H9 (cell line): ENCODE measurements around the gene ERC1. TPM values are rescaled to one million over a fixed set of nuclear protein-coding genes. Genes with fewer than 3 reads are reported as not detected.

Source experiments
- DNase-seq: peaks from one replicate; pipeline ENCODE4 v3.0.0-alpha.2; 2017
- H2AFZ ChIP-seq: one replicate; pipeline ENCODE4 v1.6.1; 2013; ENCODE audit warnings: mild to moderate bottlenecking, low read length, control low read depth, moderate library complexity
- H2AK5ac ChIP-seq: 2 replicates; pipeline ENCODE4 v1.6.1; 2013; ENCODE audit warnings: low read length, control low read depth, mixed read lengths; ENCODE audit not compliant: insufficient read length
- H2BK120ac ChIP-seq: one replicate; pipeline ENCODE4 v1.6.1; 2013; ENCODE audit warnings: low read depth, mild to moderate bottlenecking, low read length, control low read depth, inconsistent platforms; ENCODE audit not compliant: poor library complexity, severe bottlenecking
- H2BK12ac ChIP-seq: 2 replicates; pipeline ENCODE4 v1.6.1; 2013; ENCODE audit warnings: low read length, control low read depth, mixed read lengths, low read depth; ENCODE audit not compliant: insufficient read length
- H2BK15ac ChIP-seq: 2 replicates; pipeline ENCODE4 v1.6.1; 2013; ENCODE audit warnings: low read depth, low read length, control low read depth
- H2BK20ac ChIP-seq: one replicate; pipeline ENCODE4 v1.6.1; 2013; ENCODE audit warnings: low read depth, mild to moderate bottlenecking, low read length, control low read depth, inconsistent platforms; ENCODE audit not compliant: poor library complexity, severe bottlenecking
- H2BK5ac ChIP-seq: 2 replicates; pipeline ENCODE4 v1.6.1; 2013; ENCODE audit warnings: low read length, control low read depth, mixed read lengths; ENCODE audit not compliant: insufficient read length
- H3K14ac ChIP-seq: 2 replicates; pipeline ENCODE4 v1.6.1; 2013; ENCODE audit warnings: low read length, control low read depth; ENCODE audit not compliant: insufficient read depth
- H3K18ac ChIP-seq: 2 replicates; pipeline ENCODE4 v1.6.1; 2013; ENCODE audit warnings: low read depth, mild to moderate bottlenecking, mixed read lengths, low read length, control low read depth; ENCODE audit not compliant: insufficient read length
- H3K23ac ChIP-seq: 2 replicates; pipeline ENCODE4 v1.6.1; 2013; ENCODE audit warnings: low read length, control low read depth, mixed read lengths, low read depth; ENCODE audit not compliant: insufficient read length
- H3K23me2 ChIP-seq: 2 replicates; pipeline ENCODE4 v1.6.1; 2013; ENCODE audit warnings: low read depth, mild to moderate bottlenecking, mixed read lengths, low read length, control low read depth; ENCODE audit not compliant: insufficient read length, poor library complexity, severe bottlenecking
- H3K27ac ChIP-seq: 2 replicates; pipeline ENCODE4 v1.5.1; 2013; ENCODE audit warnings: low read length, control low read depth, mixed read lengths, low read depth; ENCODE audit not compliant: insufficient read length
- H3K27me3 ChIP-seq: 2 replicates; pipeline ENCODE4 v1.6.1; 2013; ENCODE audit warnings: low read length, control low read depth, inconsistent platforms; ENCODE audit not compliant: insufficient read depth
- H3K4ac ChIP-seq: 2 replicates; pipeline ENCODE4 v1.6.1; 2013; ENCODE audit warnings: low read depth, mild to moderate bottlenecking, control low read depth, inconsistent platforms, low read length, moderate library complexity
- H3K4me1 ChIP-seq: 2 replicates; pipeline ENCODE4 v1.6.1; 2013; ENCODE audit warnings: low read length, control low read depth, inconsistent platforms; ENCODE audit not compliant: insufficient read depth
- H3K4me2 ChIP-seq: 2 replicates; pipeline ENCODE4 v1.6.1; 2013; ENCODE audit warnings: low read length, control low read depth, mixed read lengths; ENCODE audit not compliant: insufficient read length, insufficient read depth
- H3K56ac ChIP-seq: 2 replicates; pipeline ENCODE4 v1.6.1; 2013; ENCODE audit warnings: low read depth, mild to moderate bottlenecking, mixed read lengths, low read length, control low read depth; ENCODE audit not compliant: insufficient read length
- H3K79me1 ChIP-seq: 2 replicates; pipeline ENCODE4 v1.6.1; 2013; ENCODE audit warnings: low read depth, mild to moderate bottlenecking, moderate library complexity, low read length, control low read depth, inconsistent platforms; ENCODE audit not compliant: insufficient read depth, poor library complexity, severe bottlenecking
- H3K79me2 ChIP-seq: 2 replicates; pipeline ENCODE4 v1.6.1; 2013; ENCODE audit warnings: low read length, control low read depth, inconsistent platforms; ENCODE audit not compliant: insufficient read depth
- H3K9ac ChIP-seq: 2 replicates; pipeline ENCODE4 v1.6.1; 2013; ENCODE audit warnings: low read length, control low read depth, mixed read lengths; ENCODE audit not compliant: insufficient read length; ENCODE audit errors: extremely low read depth
- H3K9me3 ChIP-seq: one replicate; pipeline ENCODE4 v1.6.1; 2013; ENCODE audit warnings: low read depth, low read length, inconsistent platforms; ENCODE audit not compliant: control insufficient read depth
- H3T11ph ChIP-seq: one replicate; pipeline ENCODE4 v1.6.1; 2013; ENCODE audit warnings: mild to moderate bottlenecking, low read length, control low read depth, inconsistent platforms
- H4K20me1 ChIP-seq: one replicate; pipeline ENCODE4 v1.6.1; 2013; ENCODE audit not compliant: control insufficient read depth, insufficient read length, insufficient read depth
- H4K5ac ChIP-seq: 2 replicates; pipeline ENCODE4 v1.6.1; 2013; ENCODE audit warnings: low read depth, mild to moderate bottlenecking, mixed read lengths, low read length, control low read depth; ENCODE audit not compliant: insufficient read length
- H4K8ac ChIP-seq: replicated peaks from 2 replicates; pipeline ENCODE4 v1.6.1; 2013; ENCODE audit warnings: low read length, control low read depth, mixed read lengths, low read depth; ENCODE audit not compliant: insufficient read length
- H4K91ac ChIP-seq: 2 replicates; pipeline ENCODE4 v1.6.1; 2013; ENCODE audit warnings: low read depth, mild to moderate bottlenecking, moderate library complexity, mixed read lengths, low read length, control low read depth; ENCODE audit not compliant: insufficient read length
- H3K27ac Mint-ChIP-seq, 3 experiments: 2 replicates in 2 of 3; 3 replicates in 1 of 3; pipeline ENCODE4 v1.8.0; 2020 to 2021; ENCODE audit warnings: mixed read lengths in 3 of 3, mild to moderate bottlenecking in 1 of 3, moderate library complexity in 1 of 3
- H3K27me3 Mint-ChIP-seq: 2 replicates; pipeline ENCODE4 v1.8.0; 2021; ENCODE audit warnings: low read depth, mild to moderate bottlenecking, moderate library complexity, mixed read lengths
- H3K36me3 Mint-ChIP-seq, 3 experiments: 2 replicates in 2 of 3; 3 replicates in 1 of 3; pipeline ENCODE4 v1.8.0; 2020 to 2021; ENCODE audit warnings: low read depth in 3 of 3, mixed read lengths in 3 of 3; ENCODE audit not compliant: insufficient read depth in 1 of 3
- H3K4me1 Mint-ChIP-seq, 2 experiments: 2 replicates each; pipeline ENCODE4 v1.8.0; 2020; ENCODE audit warnings: mixed read lengths in 2 of 2
- H3K4me3 Mint-ChIP-seq, 2 experiments: 2 replicates in 1 of 2; 3 replicates in 1 of 2; pipeline ENCODE4 v1.8.0; 2020 to 2021; ENCODE audit warnings: mild to moderate bottlenecking in 2 of 2, mixed read lengths in 2 of 2, moderate library complexity in 1 of 2
- H3K9me3 Mint-ChIP-seq, 2 experiments: 2 replicates in 1 of 2; 3 replicates in 1 of 2; pipeline ENCODE4 v1.8.0; 2020; ENCODE audit warnings: mild to moderate bottlenecking in 2 of 2, mixed read lengths in 2 of 2, moderate library complexity in 1 of 2
- CTCF ChIP-seq: fragments of 200-600 bp; sonication (generic); conservative IDR thresholded peaks from 3 replicates; pipeline ENCODE4 v1.8.0; 2021; ENCODE audit warnings: antibody characterized with exemption, mild to moderate bottlenecking
- WGBS: extraction: QIAGEN DNeasy Blood & Tissue Kit; methylation state at CpG from one replicate; pipeline ENCODE4 v1.1.7; 2013; ENCODE audit warnings: missing lambda C conversion rate, low lambda C conversion rate, mixed read lengths; ENCODE audit not compliant: insufficient read length; ENCODE audit errors: extremely low coverage; 5-methylcytosine and 5-hydroxymethylcytosine counted together
- total RNA-seq: library from RNA; stranded (reverse); gene quantifications from 2 replicates; pipeline ENCODE4 v1.2.1, GENCODE V29; 2021

ERC1 gene
- total RNA-seq, 1 experiment from 2014 or later, result 51.2 TPM

- Histone ChIP-seq H2AFZ (no peak overlapping the region), H2BK5ac (no peak overlapping the region), H3K27me3 (no peaks in the 10 kb centered on the region), H2AK5ac (no peak overlapping the region), H3K4ac (no peak overlapping the region), H2BK15ac (no peak overlapping the region), H4K20me1 (no peaks in the 10 kb centered on the region), H2BK20ac (no peak overlapping the region), H3K9me3 (no peaks in the 10 kb centered on the region), H3K23me2 (no peaks in the 10 kb centered on the region), H3K4me1 (peaks cover 5% of the 10 kb centered on the region; the same call in 1 of the 2 replicates), H3K4me2 (no peak overlapping the region), H3K23ac (no peak overlapping the region), H3T11ph (no peak overlapping the region), H3K9ac (no peak overlapping the region), H4K8ac (no peak overlapping the region), H3K56ac (no peak overlapping the region), H2BK120ac (no peak overlapping the region), H3K18ac (no peak overlapping the region), H2BK12ac (no peak overlapping the region), H3K79me1 (no peaks in the 10 kb centered on the region), H3K27ac (no peak overlapping the region), H3K14ac (no peak overlapping the region), H3K79me2 (no peaks in the 10 kb centered on the region), H4K91ac (no peak overlapping the region), H4K5ac (no peak overlapping the region)
- Mint-ChIP-seq H3K9me3 (no peaks in the 10 kb centered on the region), H3K27ac (peak overlapping the region in 1 of 3 experiments; percentile 42; a peak in 1 of 7 replicates), H3K4me1 (peaks cover 8 to 14% of the 10 kb centered on the region in 2 experiments), H3K4me3 (no peak overlapping the region), H3K27me3 (no peaks in the 10 kb centered on the region), H3K36me3 (peaks cover 0 to 7% (median 1%) of the 10 kb centered on the region in 3 experiments; a peak in 6 of 7 replicates)
- no peak for TF ChIP-seq CTCF
- WGBS, result no CpG with 5 or more reads among the region's 3 CpGs
- DNase-seq, result no peak
Measured at GRCh38 chr12:1287446-1287975, 296.5 kb downstream of the ERC1 start.
